Ascending aorta (tissue), 2 donors: Measurements from ENCODE around the gene AP5M1. TPM values are rescaled to one million over a fixed set of nuclear protein-coding genes. Genes with fewer than 3 reads are reported as not detected.
A peak's percentile ranks its signal among the peaks of the same experiment; 100 is the strongest.

ENCODE experiments used
- DNase-seq, 2 donors: peaks; one replicate each; pipeline ENCODE4 v3.0.0-alpha.2; 2019; ENCODE audit warnings: low spot score in 2 of 2
- H3K27ac ChIP-seq, 2 donors: fragments of 200-600 bp; sonication (generic); one replicate each; pipeline ENCODE4 v1.5.1; 2016 to 2017; ENCODE audit warnings: mild to moderate bottlenecking in 1 of 2
- H3K27me3 ChIP-seq: fragments of 200-600 bp; sonication (generic); one replicate; pipeline ENCODE4 v1.5.1; 2017
- H3K36me3 ChIP-seq, 2 donors: fragments of 200-600 bp; sonication (generic); one replicate each; pipeline ENCODE4 v1.5.1; 2016
- H3K4me1 ChIP-seq, 2 donors: fragments of 200-600 bp; sonication (generic); one replicate each; pipeline ENCODE4 v1.5.1; 2016 to 2017; ENCODE audit warnings: mild to moderate bottlenecking in 1 of 2
- H3K4me3 ChIP-seq, 2 donors: fragments of 200-600 bp; sonication (generic); one replicate each; pipeline ENCODE4 v1.5.1; 2016 to 2017; ENCODE audit warnings: mild to moderate bottlenecking in 1 of 2
- H3K9me3 ChIP-seq, 2 donors: fragments of 200-600 bp; sonication (generic); one replicate each; pipeline ENCODE4 v1.5.1; 2016
- intact Hi-C: fragments of 100-400 bp; cut with DNase I; formaldehyde crosslinking; loops from one replicate; pipeline ENCODE4 v1.15.1; 2023
- total RNA-seq: library from RNA; depleted of rRNA; stranded (reverse); fragments of >200 nt; gene quantifications from one replicate; pipeline ENCODE4 v1.1.0, GENCODE V29; 2016
- TF ChIP-seq, protein P1 (sequence below), 3 experiments: fragments of 200-600 bp in 2 of 3; fragments of 450-650 bp in 1 of 3; sonication (generic) in 2 of 3; IDR thresholded peaks; one replicate each; pipeline ENCODE4 v1.5.1; 2016 to 2019; ENCODE audit warnings: antibody characterized with exemption in 3 of 3, mild to moderate bottlenecking in 1 of 3, moderate library complexity in 1 of 3

The AP5M1 gene
- total RNA-seq, 1 donor from 2014 or later, result 6.2 TPM

DNA sequence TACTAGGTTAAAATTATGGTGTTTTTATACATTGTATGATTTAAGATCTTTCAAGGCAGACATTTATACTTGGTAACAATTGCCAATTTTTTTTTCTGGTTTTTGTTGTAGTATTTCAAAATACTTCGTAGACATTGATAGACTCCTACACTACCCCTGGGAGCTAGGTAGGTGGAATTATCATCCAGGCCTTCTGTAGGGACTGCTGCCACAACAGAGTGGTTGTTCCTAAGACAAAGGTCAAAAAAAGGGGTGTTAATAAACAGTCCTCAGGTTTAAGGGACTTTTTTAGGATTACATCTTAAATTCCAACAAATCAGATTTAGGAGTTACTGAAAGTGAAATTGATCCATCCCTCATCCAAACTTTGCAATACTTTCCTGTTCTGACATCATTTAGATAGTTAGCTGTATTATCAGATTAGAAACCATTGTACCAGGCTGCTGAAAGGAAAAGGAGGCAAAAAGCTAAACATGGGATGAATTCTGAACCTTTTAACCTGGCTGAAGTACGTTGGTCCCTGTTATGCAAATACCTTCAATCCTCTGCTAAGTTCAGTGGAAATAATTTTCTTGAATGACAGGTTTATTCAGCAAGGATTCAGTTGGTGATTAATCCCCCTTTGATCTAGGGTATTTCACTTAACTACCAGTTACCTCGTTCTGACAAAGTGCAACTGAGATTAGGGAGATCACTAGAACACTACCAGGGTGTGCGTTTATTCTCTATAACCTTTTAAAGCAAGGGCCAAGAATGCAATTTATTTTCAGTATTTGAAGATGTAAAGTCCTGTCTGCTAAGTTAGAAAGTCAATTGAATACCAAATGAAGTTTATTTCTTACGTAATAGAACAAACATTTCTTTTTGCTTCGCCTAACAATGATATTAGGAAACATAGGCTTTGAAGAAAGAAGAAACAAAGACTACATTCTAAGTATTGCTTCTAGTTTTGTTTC, 23.2 kb downstream of the AP5M1 start:
- H3K36me3 ChIP-seq, result peaks cover 8 to 9% of the 10 kb centered on the region in 2 donors
- no peak overlapping the region for H3K4me3 ChIP-seq
- intact Hi-C loops, result no loop called here
- H3K27me3 ChIP-seq, result no peaks in the 10 kb centered on the region
- no peaks in the 10 kb centered on the region for H3K9me3 ChIP-seq
- H3K4me1 ChIP-seq, result no peaks in the 10 kb centered on the region
- DNase-seq, result no peak
- TF ChIP-seq, protein P1, sequence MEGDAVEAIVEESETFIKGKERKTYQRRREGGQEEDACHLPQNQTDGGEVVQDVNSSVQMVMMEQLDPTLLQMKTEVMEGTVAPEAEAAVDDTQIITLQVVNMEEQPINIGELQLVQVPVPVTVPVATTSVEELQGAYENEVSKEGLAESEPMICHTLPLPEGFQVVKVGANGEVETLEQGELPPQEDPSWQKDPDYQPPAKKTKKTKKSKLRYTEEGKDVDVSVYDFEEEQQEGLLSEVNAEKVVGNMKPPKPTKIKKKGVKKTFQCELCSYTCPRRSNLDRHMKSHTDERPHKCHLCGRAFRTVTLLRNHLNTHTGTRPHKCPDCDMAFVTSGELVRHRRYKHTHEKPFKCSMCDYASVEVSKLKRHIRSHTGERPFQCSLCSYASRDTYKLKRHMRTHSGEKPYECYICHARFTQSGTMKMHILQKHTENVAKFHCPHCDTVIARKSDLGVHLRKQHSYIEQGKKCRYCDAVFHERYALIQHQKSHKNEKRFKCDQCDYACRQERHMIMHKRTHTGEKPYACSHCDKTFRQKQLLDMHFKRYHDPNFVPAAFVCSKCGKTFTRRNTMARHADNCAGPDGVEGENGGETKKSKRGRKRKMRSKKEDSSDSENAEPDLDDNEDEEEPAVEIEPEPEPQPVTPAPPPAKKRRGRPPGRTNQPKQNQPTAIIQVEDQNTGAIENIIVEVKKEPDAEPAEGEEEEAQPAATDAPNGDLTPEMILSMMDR (IDR thresholded peaks at IDR 0.05), result no peak
- no peak overlapping the region for H3K27ac ChIP-seq

DNA sequence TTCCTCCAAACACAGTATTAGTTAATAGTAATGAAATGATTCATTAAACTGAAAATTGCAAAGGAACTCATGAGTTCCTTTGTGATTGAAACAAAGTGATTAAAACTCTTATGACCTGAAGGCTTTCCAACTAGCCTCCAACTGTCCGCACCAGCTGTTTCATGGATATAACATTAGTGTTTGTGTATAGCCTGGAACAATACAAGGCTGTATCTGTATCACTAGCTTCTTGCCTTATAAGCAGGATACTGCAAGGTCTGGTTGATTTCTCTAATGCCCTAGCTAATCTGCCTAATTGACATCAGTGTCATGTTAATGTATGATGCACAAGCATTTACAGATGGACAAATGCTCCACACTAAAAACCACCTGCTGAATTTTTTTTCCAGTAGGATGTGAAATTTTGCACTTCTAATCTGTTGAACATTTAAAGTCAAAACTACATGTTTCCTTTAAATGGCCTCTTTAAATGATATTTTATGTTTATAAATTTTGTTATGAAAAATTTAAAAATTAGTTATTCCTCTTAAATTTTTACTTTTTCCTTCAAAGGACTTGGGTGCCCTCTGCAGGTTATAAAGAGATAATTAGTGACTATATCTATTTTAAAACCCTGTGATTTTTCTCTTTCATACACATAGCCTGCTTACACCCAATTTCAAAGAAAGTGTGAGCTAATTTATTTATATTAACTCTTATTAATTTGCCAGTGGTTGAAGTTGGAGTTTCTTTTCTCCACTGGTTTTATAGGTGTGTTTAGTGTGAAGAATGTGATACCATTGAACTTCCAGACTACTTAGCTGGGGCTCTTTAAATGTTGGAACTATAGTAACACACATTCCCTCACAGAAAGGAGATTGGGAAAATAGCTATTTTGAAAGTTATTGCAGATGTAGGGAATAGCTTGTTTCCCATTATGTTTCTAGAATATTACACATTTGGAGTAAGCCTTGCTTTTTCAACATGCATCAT, 25.4 kb downstream of the AP5M1 start:
- H3K27me3 ChIP-seq, result no peaks in the 10 kb centered on the region
- no peak overlapping the region for H3K27ac ChIP-seq
- TF ChIP-seq, protein P1 (IDR thresholded peaks at IDR 0.05), result peak in 1 of 3 experiments; percentile 28
- H3K4me1 ChIP-seq, result no peaks in the 10 kb centered on the region
- intact Hi-C loops, result no loop called here
- no peak overlapping the region for H3K4me3 ChIP-seq
- no peak for DNase-seq
- H3K9me3 ChIP-seq, result no peaks in the 10 kb centered on the region
- H3K36me3 ChIP-seq, result peaks cover 0 to 4% of the 10 kb centered on the region in 2 donors

DNA sequence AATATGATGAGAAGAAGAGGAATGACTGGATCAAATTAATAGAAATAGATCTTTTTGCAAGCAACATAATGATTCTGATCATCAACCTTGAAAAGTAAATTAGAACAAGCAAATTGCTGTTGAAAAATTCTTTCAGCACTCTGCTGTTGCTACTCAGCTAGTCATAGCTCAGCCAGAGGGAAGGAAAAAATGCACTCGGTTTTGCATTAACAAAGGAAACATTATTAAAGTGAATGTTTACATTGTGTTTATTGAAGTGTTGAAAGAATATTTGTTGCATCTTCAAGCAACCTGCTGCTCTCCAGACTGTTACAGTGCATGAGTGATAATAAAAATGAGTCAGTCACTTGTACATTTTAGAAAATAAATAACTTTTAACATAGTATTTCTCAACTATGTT, 26.5 kb downstream of the AP5M1 start:
- TF ChIP-seq, protein P1 (IDR thresholded peaks at IDR 0.05), result no peak
- no peak overlapping the region for H3K27ac ChIP-seq
- H3K9me3 ChIP-seq, result no peaks in the 10 kb centered on the region
- no peak overlapping the region for H3K4me3 ChIP-seq
- peaks cover 0 to 4% of the 10 kb centered on the region in 2 donors for H3K36me3 ChIP-seq
- H3K27me3 ChIP-seq, result no peaks in the 10 kb centered on the region
- intact Hi-C loops, result no loop called here
- H3K4me1 ChIP-seq, result no peaks in the 10 kb centered on the region
- DNase-seq, result no peak

DNA sequence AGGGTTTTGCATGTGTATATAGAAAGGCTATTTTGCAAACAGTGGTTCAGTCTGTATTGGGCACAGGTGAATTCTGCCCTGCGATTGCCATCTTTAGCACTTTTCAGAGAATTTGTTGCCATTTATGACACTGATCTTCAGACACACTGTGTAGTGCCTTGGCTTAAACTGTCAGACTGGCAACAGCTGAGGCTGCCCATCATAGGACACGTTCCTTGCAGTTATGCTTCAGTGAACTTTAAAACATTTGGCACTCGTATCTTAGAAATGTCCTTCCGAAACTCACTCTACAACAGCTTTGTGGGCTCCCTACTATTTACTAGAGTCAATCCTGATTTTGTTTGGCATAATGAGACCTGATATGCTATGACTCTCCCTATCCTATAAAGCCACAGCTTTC, 29.1 kb downstream of the AP5M1 start:
- DNase-seq, result no peak
- Histone ChIP-seq H3K27ac (no peak overlapping the region), H3K4me1 (no peaks in the 10 kb centered on the region), H3K27me3 (no peaks in the 10 kb centered on the region), H3K36me3 (peaks cover 0 to 4% of the 10 kb centered on the region in 2 donors), H3K9me3 (no peaks in the 10 kb centered on the region), H3K4me3 (no peak overlapping the region)
- TF ChIP-seq, protein P1 (IDR thresholded peaks at IDR 0.05), result no peak
- intact Hi-C loops, result no loop called here

DNA sequence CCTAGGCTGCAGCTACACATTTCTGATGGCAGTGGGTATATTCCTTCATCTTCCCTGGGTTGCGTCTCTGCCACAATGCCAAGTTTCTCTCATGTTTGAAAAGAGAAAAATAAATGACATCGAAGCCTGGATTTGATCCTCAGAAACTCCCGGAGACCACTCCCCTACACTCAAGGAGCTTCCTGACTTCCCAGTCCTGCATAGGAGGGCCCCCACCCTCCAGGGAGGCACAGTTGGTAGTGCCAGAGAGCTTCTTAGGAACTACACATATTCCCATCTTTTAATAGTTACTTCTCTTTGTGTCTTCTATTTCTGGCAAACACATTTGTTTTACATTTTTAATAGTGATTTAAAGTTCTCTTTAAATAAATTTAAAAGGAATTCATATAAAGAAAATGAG, 30.7 kb downstream of the AP5M1 start:
- no peaks in the 10 kb centered on the region for H3K9me3 ChIP-seq
- H3K4me1 ChIP-seq, result no peaks in the 10 kb centered on the region
- H3K36me3 ChIP-seq, result peaks cover 0 to 4% of the 10 kb centered on the region in 2 donors
- intact Hi-C loops, result no loop called here
- TF ChIP-seq, protein P1 (IDR thresholded peaks at IDR 0.05), result no peak
- H3K4me3 ChIP-seq, result no peak overlapping the region
- no peak overlapping the region for H3K27ac ChIP-seq
- DNase-seq, result no peak
- H3K27me3 ChIP-seq, result no peaks in the 10 kb centered on the region
